ENCODE data around the gene KCNT2.

KCNT2 gene

GRCh38 chr1:196205882-196206281 lies 402.4 kb downstream of the KCNT2 start:
- no peak overlapping the region for H3K4me3 ChIP-seq (ENCODE audit: low read length)
- no peak for DNase-seq (ENCODE audit: low read depth)
- TF ChIP-seq, protein P1, sequence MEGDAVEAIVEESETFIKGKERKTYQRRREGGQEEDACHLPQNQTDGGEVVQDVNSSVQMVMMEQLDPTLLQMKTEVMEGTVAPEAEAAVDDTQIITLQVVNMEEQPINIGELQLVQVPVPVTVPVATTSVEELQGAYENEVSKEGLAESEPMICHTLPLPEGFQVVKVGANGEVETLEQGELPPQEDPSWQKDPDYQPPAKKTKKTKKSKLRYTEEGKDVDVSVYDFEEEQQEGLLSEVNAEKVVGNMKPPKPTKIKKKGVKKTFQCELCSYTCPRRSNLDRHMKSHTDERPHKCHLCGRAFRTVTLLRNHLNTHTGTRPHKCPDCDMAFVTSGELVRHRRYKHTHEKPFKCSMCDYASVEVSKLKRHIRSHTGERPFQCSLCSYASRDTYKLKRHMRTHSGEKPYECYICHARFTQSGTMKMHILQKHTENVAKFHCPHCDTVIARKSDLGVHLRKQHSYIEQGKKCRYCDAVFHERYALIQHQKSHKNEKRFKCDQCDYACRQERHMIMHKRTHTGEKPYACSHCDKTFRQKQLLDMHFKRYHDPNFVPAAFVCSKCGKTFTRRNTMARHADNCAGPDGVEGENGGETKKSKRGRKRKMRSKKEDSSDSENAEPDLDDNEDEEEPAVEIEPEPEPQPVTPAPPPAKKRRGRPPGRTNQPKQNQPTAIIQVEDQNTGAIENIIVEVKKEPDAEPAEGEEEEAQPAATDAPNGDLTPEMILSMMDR (conservative IDR thresholded peaks at IDR 0.05; ENCODE audit: low read depth, low read length), result no peak

GRCh38 chr1:196196486-196196885 lies 411.8 kb downstream of the KCNT2 start:
- no peak overlapping the region for H3K4me3 ChIP-seq (ENCODE audit: low read length)
- TF ChIP-seq, protein P1 (conservative IDR thresholded peaks at IDR 0.05; ENCODE audit: low read depth, low read length), result no peak
- DNase-seq (ENCODE audit: low read depth), result no peak

DNA sequence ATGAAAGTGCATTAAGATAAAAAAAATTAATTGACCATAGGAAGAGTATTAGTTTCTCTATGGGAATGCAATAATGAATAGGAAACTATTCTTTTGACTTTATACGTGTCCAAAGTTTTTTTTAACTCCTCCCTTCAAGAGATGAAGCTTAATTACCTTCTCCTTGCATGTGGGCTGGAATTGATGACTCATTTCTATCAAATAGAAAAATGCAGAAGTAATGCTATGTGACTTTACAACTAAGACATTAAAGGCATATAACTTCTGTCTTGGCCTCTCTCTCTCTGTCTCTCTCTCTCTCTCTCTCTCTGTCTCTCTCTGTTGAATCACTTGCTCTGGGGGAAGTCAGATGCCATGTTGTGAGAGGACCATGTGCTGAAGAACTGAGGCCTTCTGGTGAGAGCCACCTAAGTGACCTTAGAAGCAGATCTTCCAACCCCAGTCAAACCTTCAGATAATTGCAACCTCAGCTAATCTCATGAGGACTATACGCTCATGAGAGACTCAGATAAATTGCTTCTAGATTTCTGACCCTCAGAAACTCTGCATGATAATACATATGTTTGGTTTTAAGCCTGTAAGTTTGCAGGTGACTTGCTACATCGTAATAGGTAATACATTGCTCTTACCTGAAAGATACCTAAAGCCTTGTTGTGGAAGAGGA lies 414.2 kb downstream of the KCNT2 start:
- TF ChIP-seq, protein P1 (conservative IDR thresholded peaks at IDR 0.05; ENCODE audit: low read depth, low read length), result no peak
- H3K4me3 ChIP-seq (ENCODE audit: low read length), result no peak overlapping the region
- DNase-seq (ENCODE audit: low read depth), result no peak

DNA sequence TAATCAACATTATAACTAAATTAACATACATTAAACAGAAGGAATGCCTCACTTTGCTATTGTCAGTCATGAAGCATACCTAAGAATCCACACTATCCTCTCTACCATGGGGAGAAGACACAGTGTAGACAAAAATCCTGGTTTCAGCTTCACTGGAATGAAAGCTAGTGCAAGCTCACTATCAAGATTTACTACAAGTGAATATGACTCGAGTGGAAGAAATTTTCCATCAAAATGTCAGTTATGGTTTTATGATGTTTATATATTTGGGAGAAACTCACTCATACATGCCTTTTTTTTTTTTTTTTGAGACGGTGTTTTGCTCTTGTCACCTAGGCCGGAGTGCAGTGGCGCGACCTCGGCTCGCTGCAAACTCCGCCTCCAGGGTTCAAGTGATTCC lies 424.3 kb downstream of the KCNT2 start:
- no peak overlapping the region for H3K4me3 ChIP-seq (ENCODE audit: low read length)
- TF ChIP-seq, protein P1 (conservative IDR thresholded peaks at IDR 0.05; ENCODE audit: low read depth, low read length), result no peak
- DNase-seq (ENCODE audit: low read depth), result no peak

DNA sequence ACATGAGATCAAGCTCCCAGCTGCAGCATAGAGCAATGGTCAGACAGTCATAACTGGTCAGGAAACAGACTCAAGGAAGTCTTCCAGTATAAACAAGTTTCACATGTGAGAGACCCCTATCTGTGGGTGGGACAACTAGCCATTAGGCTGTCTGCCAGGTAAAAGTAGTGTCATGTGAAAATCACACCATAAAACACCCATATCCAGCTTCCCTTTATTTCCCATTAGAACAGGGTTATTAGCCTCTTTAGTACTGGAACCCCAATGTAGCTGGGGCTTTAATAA lies 426.7 kb downstream of the KCNT2 start:
- TF ChIP-seq, protein P1 (conservative IDR thresholded peaks at IDR 0.05; ENCODE audit: low read depth, low read length), result no peak
- no peak for DNase-seq (ENCODE audit: low read depth)
- H3K4me3 ChIP-seq (ENCODE audit: low read length), result no peak overlapping the region

DNA sequence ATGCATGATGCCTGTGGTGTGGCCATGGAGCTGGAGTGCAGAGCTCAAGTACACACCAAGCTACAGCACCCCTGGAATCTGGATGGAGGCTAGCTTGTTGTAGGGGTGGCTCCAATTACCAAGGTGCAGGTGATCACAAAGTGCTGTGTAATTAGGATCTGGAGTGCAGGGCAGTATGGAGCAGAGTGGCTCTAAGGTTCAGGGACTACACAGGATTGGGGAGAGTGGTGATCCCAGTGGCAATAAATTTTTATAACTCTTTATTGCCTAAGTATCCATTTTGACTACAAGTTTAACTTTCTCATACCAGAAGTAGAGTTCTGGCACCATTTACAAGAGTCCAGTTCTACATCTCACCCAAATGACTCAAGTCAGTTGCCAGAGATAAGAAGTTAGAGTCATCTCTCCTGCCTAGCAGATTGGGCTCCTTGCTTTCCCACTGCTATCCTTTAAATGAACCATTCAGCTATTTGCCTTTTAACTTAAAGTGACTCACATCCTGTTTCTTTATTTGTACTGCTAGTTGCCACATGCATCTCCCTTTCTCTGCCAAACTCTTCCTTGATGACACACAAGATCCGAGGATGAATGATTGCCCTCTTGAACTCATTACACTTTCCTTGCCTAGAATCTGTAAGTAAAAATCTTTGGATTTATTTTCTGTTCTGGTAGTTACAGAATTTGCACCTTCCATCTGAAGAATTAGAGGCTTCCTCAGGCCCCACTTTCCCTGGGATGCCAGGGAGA lies 427.2 kb downstream of the KCNT2 start:
- no peak overlapping the region for H3K4me3 ChIP-seq (ENCODE audit: low read length)
- peak; percentile 67 for DNase-seq (ENCODE audit: low read depth)
- TF ChIP-seq, protein P1 (conservative IDR thresholded peaks at IDR 0.05; ENCODE audit: low read depth, low read length), result no peak

GRCh38 chr1:196178083-196178635 lies 430.1 kb downstream of the KCNT2 start:
- DNase-seq (ENCODE audit: low read depth), result no peak
- TF ChIP-seq, protein P1 (conservative IDR thresholded peaks at IDR 0.05; ENCODE audit: low read depth, low read length), result no peak
- H3K4me3 ChIP-seq (ENCODE audit: low read length), result no peak overlapping the region

Data from retinal pigment epithelial cell (primary cell).